GM12878 (cell line): ENCODE results near the gene S100A3. TPM values are rescaled to one million over a fixed set of nuclear protein-coding genes. Genes with fewer than 3 reads are reported as not detected.

ENCODE experiments used
- ATAC-seq: fragments of 200-7000 bp; cut with Tn5 transposase; 3 replicates; pipeline ENCODE4 v1.9.1; 2020; ENCODE audit warnings: mild to moderate bottlenecking, moderate library complexity
- BruUV-seq: library from RNA; stranded (reverse); fragments of 400-500 nt; replicated peaks from 2 replicates; lab custom pipeline; 2021; lab: Mats Ljungman, UMichigan
- CTCF ChIA-PET: fragments of 300-600 bp; sonication (Branson Sonifier 250); formaldehyde crosslinking; extraction: SDS; loops from one replicate; lab custom pipeline; 2021; ENCODE audit warnings: inconsistent platforms; lab: Yijun Ruan, JAX
- POLR2A ChIA-PET: fragments of 350-600 bp; formaldehyde crosslinking; extraction: SDS; loops from one replicate; lab custom pipeline; 2021; ENCODE audit warnings: inconsistent platforms; lab: Charles Lee
- RAD21 ChIA-PET: fragments of 300-600 bp; sonication (Branson Sonifier 250); formaldehyde crosslinking; loops from one replicate; lab custom pipeline; 2023; ENCODE audit warnings: antibody characterized with exemption; ENCODE audit not compliant: unreplicated experiment; lab: Charles Lee
- SMC1A ChIA-PET: fragments of 300-600 bp; sonication (Branson Sonifier 250); formaldehyde crosslinking; loops from one replicate; lab custom pipeline; 2023; ENCODE audit not compliant: unreplicated experiment, uncharacterized antibody; lab: Charles Lee
- DNase-seq: peaks from one replicate; pipeline ENCODE4 v3.0.0-alpha.2; 2011; ENCODE audit warnings: low read depth, low spot score
- FAIRE-seq: peaks from 3 replicates; lab custom pipeline; 2011; peaks lifted over from hg19 to GRCh38; lab: Jason Lieb, UNC
- H2AFZ ChIP-seq: 2 replicates; pipeline ENCODE4 v1.6.0; 2011; ENCODE audit warnings: low read depth, low read length, control low read depth; ENCODE audit not compliant: control insufficient read depth
- H3K27ac ChIP-seq: 2 replicates; pipeline ENCODE4 v1.5.1; 2011; ENCODE audit warnings: control low read depth; ENCODE audit not compliant: control insufficient read depth, insufficient read depth
- H3K27me3 ChIP-seq, 2 experiments: replicated peaks in 1 of 2; 2 replicates each; pipeline versions ENCODE4 v1.6.0 to v1.6.1; 2011; ENCODE audit warnings: low read length in 1 of 2; ENCODE audit not compliant: control insufficient read depth in 2 of 2, insufficient read depth in 2 of 2
- H3K36me3 ChIP-seq, 2 experiments: 2 replicates each; pipeline ENCODE4 v1.5.1; 2011; ENCODE audit warnings: low read length in 1 of 2; ENCODE audit not compliant: control insufficient read depth in 2 of 2, insufficient read depth in 2 of 2
- H3K4me1 ChIP-seq: 2 replicates; pipeline ENCODE4 v1.6.1; 2011; ENCODE audit warnings: mild to moderate bottlenecking, low read length, moderate library complexity, mixed read lengths; ENCODE audit not compliant: control insufficient read depth, insufficient read depth
- H3K4me2 ChIP-seq: 2 replicates; pipeline ENCODE4 v1.6.0; 2011; ENCODE audit warnings: control low read depth; ENCODE audit not compliant: control insufficient read depth, insufficient read depth
- H3K4me3 ChIP-seq: fragments of 200-600 bp; sonication (generic); 2 replicates; pipeline ENCODE4 v1.5.1; 2016
- H3K79me2 ChIP-seq: 2 replicates; pipeline ENCODE4 v1.6.0; 2011; ENCODE audit warnings: low read length; ENCODE audit not compliant: control insufficient read depth, insufficient read depth
- H3K9ac ChIP-seq: 2 replicates; pipeline ENCODE4 v1.8.0; 2011; ENCODE audit warnings: low read length, control low read depth, mixed read lengths; ENCODE audit not compliant: control insufficient read depth, insufficient read depth
- H3K9me3 ChIP-seq: replicated peaks from 3 replicates; pipeline ENCODE4 v1.5.1; 2011; ENCODE audit warnings: mild to moderate bottlenecking, low read length; ENCODE audit not compliant: control insufficient read depth, insufficient read depth
- H4K20me1 ChIP-seq: 2 replicates; pipeline ENCODE4 v1.6.0; 2011; ENCODE audit not compliant: control insufficient read depth, insufficient read depth
- ATF3 ChIP-seq: IDR thresholded peaks from 2 replicates; pipeline ENCODE4 v1.6.1; 2011; ENCODE audit warnings: low read depth, mild to moderate bottlenecking, low read length, moderate library complexity, borderline replicate concordance; ENCODE audit errors: extremely low read depth
- CHD4 ChIP-seq: fragments of 200-600 bp; sonication (generic); IDR thresholded peaks from 2 replicates; pipeline ENCODE4 v1.6.1; 2016; ENCODE audit warnings: mild to moderate bottlenecking
- CREM ChIP-seq: IDR thresholded peaks from 2 replicates; pipeline ENCODE4 v1.6.1; 2014; ENCODE audit warnings: antibody characterized with exemption, low read depth
- DPF2 ChIP-seq: fragments of 450-650 bp; IDR thresholded peaks from 2 replicates; pipeline ENCODE4 v1.6.1; 2017; ENCODE audit warnings: mild to moderate bottlenecking
- RELA ChIP-seq: fragments of 450-650 bp; IDR thresholded peaks from 2 replicates; pipeline ENCODE4 v1.8.0; 2014; ENCODE audit warnings: borderline replicate concordance; ENCODE audit not compliant: partially characterized antibody
- SIX5 ChIP-seq: IDR thresholded peaks from 2 replicates; pipeline ENCODE4 v1.6.1; 2011; ENCODE audit warnings: mild to moderate bottlenecking, low read depth, low read length, moderate library complexity; ENCODE audit not compliant: severe bottlenecking
- SKIL ChIP-seq: fragments of 450-650 bp; IDR thresholded peaks from 2 replicates; pipeline ENCODE4 v1.6.1; 2017; ENCODE audit warnings: mild to moderate bottlenecking, low read depth, inconsistent platforms; ENCODE audit not compliant: poor library complexity, severe bottlenecking
- SMAD1 ChIP-seq: fragments of 450-650 bp; IDR thresholded peaks from 2 replicates; pipeline ENCODE4 v1.6.1; 2018; ENCODE audit warnings: mild to moderate bottlenecking, low read depth; ENCODE audit not compliant: partially characterized antibody
- TAF1 ChIP-seq: IDR thresholded peaks from 2 replicates; pipeline ENCODE4 v1.6.1; 2011; ENCODE audit warnings: mild to moderate bottlenecking, low read depth, low read length, borderline replicate concordance
- ZNF207 ChIP-seq: fragments of 450-650 bp; IDR thresholded peaks from 2 replicates; pipeline ENCODE4 v1.6.1; 2014; ENCODE audit warnings: antibody characterized with exemption, mild to moderate bottlenecking, borderline replicate concordance
- WGBS: methylation state at CpG from one replicate; pipeline ENCODE4 v1.1.6; 2016; ENCODE audit warnings: low lambda C conversion rate; ENCODE audit not compliant: insufficient replicate concordance, insufficient coverage; ENCODE audit errors: missing lambda C conversion rate; 5-methylcytosine and 5-hydroxymethylcytosine counted together
- in situ Hi-C: fragments of 300-500 bp; cut with MboI; formaldehyde crosslinking; loops from 9 replicates; pipeline ENCODE4 v1.14.3; 2018; ENCODE audit warnings: mixed read lengths
- intact Hi-C: fragments of 100-400 bp; cut with micrococcal nuclease; formaldehyde crosslinking; loops from one replicate; pipeline ENCODE4 v1.14.2; 2022; ENCODE audit not compliant: unreplicated experiment
- polyA plus RNA-seq, 11 experiments: library from polyadenylated mRNA; depleted of rRNA in 4 of 11; unstranded in 6 of 11; stranded (reverse) in 5 of 11; fragments of >200 nt; fragmentation: Nextera tagmentation in 4 of 11; fragmentation: Illumina TruSeq in 1 of 11; extraction: Ambion mirVana in 4 of 11; extraction: Trizol in 1 of 11; gene quantifications; 1 replicate in 1 of 11; 2 replicates in 10 of 11; pipeline versions ENCODE4 v1.2.1 to v1.2.3, GENCODE V29; 2011 to 2016; ENCODE audit warnings: inconsistent platforms in 2 of 11, missing spikeins in 2 of 11, low read depth in 1 of 11
- total RNA-seq, 4 experiments: library from RNA; depleted of rRNA in 3 of 4; stranded (reverse); fragments of >200 nt in 3 of 4; fragmentation: Illumina TruSeq in 1 of 4; extraction: Trizol in 1 of 4; gene quantifications; 2 replicates each; pipeline versions ENCODE4 v1.2.1 to v1.2.3, GENCODE V29; 2013 to 2021

S100A3 gene
- total and polyA plus RNA-seq, 10 of the 15 experiments (the other 5 are each of a cell fraction or from before 2014, with no cell fraction given), result 0.32 to 0.45 TPM; not detected in 8

GRCh38 chr1:153534226-153534924 is 14.7 kb downstream of the S100A3 start:
- Histone ChIP-seq H3K27ac (no peak overlapping the region), H3K4me2 (no peak overlapping the region), H3K4me3 (no peak overlapping the region), H3K27me3 (no peaks in the 10 kb centered on the region), H3K9ac (no peak overlapping the region), H3K36me3 (no peaks in the 10 kb centered on the region)
- intact Hi-C loops, result loop anchor here (5.0 kb wide), 1 partner anchor 33 kb away; the partner anchor contains the start of gene S100A2
- ChIA-PET SMC1A (interaction anchor here (0.9 to 5.6 kb wide), 11 partner anchors 10 to 188 kb away, joined by 3 to 72 read pairs (median 10); partner anchors contain the start of genes S100A2 and S100A4), RAD21 (interaction anchor here (0.6 to 6.4 kb wide), 13 partner anchors 10 to 801 kb away, joined by 3 to 74 read pairs (median 5); partner anchors contain the start of genes S100A13, S100A2 and S100A4), CTCF (interaction anchor here (0.5 to 8.6 kb wide), 14 partner anchors 9 to 453 kb away, joined by 3 to 216 read pairs (median 4); partner anchors contain the start of genes RAB13, S100A13, S100A16 and S100A2)
- DNase-seq, result no peak
- in situ Hi-C loops, result no loop called here
- no peak for TF ChIP-seq CHD4
- TF ChIP-seq ATF3, result no peak
- no peak for TF ChIP-seq ZNF207
- TF ChIP-seq CREM, result no peak
- no peak for TF ChIP-seq DPF2
- TF ChIP-seq SKIL, result no peak
- TF ChIP-seq SIX5, result no peak
- TF ChIP-seq RELA, result no peak
- no peak for TF ChIP-seq TAF1
- TF ChIP-seq SMAD1, result no peak
- TF ChIP-seq, all 136 proteins: peak for 0
- Histone ChIP-seq H4K20me1 (no peaks in the 10 kb centered on the region), H3K9me3 (no peaks in the 10 kb centered on the region), H3K79me2 (no peaks in the 10 kb centered on the region; the same call in 1 of the 2 replicates), H3K4me1 (peaks cover 12% of the 10 kb centered on the region), H2AFZ (no peak overlapping the region)
- ATAC-seq, result no peak
- no TSS peak for BruUV-seq
- WGBS, result 62% methylated on average over 7 of the region's 7 CpGs
- POLR2A ChIA-PET, result interaction anchor here (0.5 to 3.2 kb wide), 8 partner anchors 9 to 635 kb away, joined by 3 to 29 read pairs (median 7); partner anchors contain the start of genes CHTOP, S100A2 and S100A4
- no peak for FAIRE-seq
